Chondrocyte (in vitro differentiated cells): ENCODE data around the gene PPM1M. TPM values are rescaled to one million over a fixed set of nuclear protein-coding genes. Genes with fewer than 3 reads are reported as not detected.

ENCODE experiments used
- DNase-seq: peaks from one replicate; pipeline ENCODE4 v3.0.0; 2021; ENCODE audit warnings: mixed read lengths, low spot score
- H3K27ac Mint-ChIP-seq: one replicate; pipeline ENCODE4 v1.8.0; 2021; ENCODE audit warnings: mild to moderate bottlenecking, moderate library complexity, mixed read lengths; ENCODE audit not compliant: unreplicated experiment
- H3K27me3 Mint-ChIP-seq: 2 replicates; pipeline ENCODE4 v1.8.0; 2021; ENCODE audit warnings: low read depth, mixed read lengths
- H3K36me3 Mint-ChIP-seq: 2 replicates; pipeline ENCODE4 v1.8.0; 2021; ENCODE audit warnings: low read depth, mixed read lengths
- H3K4me1 Mint-ChIP-seq: 2 replicates; pipeline ENCODE4 v1.8.0; 2021; ENCODE audit warnings: low read depth, mild to moderate bottlenecking, mixed read lengths
- H3K4me3 Mint-ChIP-seq: one replicate; pipeline ENCODE4 v1.8.0; 2021; ENCODE audit warnings: mild to moderate bottlenecking, moderate library complexity, mixed read lengths; ENCODE audit not compliant: unreplicated experiment
- H3K9me3 Mint-ChIP-seq: 2 replicates; pipeline ENCODE4 v1.8.0; 2021; ENCODE audit warnings: low read depth, mixed read lengths
- CTCF ChIP-seq: fragments of 200-600 bp; sonication (generic); IDR thresholded peaks from 2 replicates; pipeline ENCODE4 v1.5.0; 2021; ENCODE audit warnings: antibody characterized with exemption, mild to moderate bottlenecking, moderate library complexity
- total RNA-seq: library from RNA; stranded (reverse); gene quantifications from 3 replicates; pipeline ENCODE4 v1.2.1, GENCODE V29; 2021

Gene PPM1M
- total RNA-seq, 1 donor from 2014 or later = 20.1 TPM

GRCh38 chr3:52211268-52211891 lies 34.2 kb upstream of the PPM1M start:
- peaks cover under 1% of the 10 kb centered on the region for H3K4me1 Mint-ChIP-seq
- no peak for DNase-seq
- H3K36me3 Mint-ChIP-seq = peaks cover 64% of the 10 kb centered on the region
- no peak for TF ChIP-seq CTCF
- no peaks in the 10 kb centered on the region for H3K9me3 Mint-ChIP-seq
- no peaks in the 10 kb centered on the region for H3K27me3 Mint-ChIP-seq
- H3K4me3 Mint-ChIP-seq = no peak overlapping the region
- no peak overlapping the region for H3K27ac Mint-ChIP-seq

GRCh38 chr3:52213005-52213404 lies 32.6 kb upstream of the PPM1M start:
- DNase-seq = no peak
- H3K9me3 Mint-ChIP-seq = no peaks in the 10 kb centered on the region
- no peak overlapping the region for H3K27ac Mint-ChIP-seq
- no peak for TF ChIP-seq CTCF
- H3K36me3 Mint-ChIP-seq = peaks cover 51% of the 10 kb centered on the region
- H3K27me3 Mint-ChIP-seq = no peaks in the 10 kb centered on the region
- no peak overlapping the region for H3K4me3 Mint-ChIP-seq
- peaks cover 11% of the 10 kb centered on the region for H3K4me1 Mint-ChIP-seq

- peaks cover 11% of the 10 kb centered on the region for H3K4me1 Mint-ChIP-seq
- TF ChIP-seq CTCF = no peak
- DNase-seq = no peak
- H3K36me3 Mint-ChIP-seq = peaks cover 46% of the 10 kb centered on the region
- no peak overlapping the region for H3K27ac Mint-ChIP-seq
- no peaks in the 10 kb centered on the region for H3K9me3 Mint-ChIP-seq
- H3K4me3 Mint-ChIP-seq = no peak overlapping the region
- no peaks in the 10 kb centered on the region for H3K27me3 Mint-ChIP-seq
These were observed 31.7 kb upstream of the PPM1M start for GRCh38 chr3:52213901-52214300.

- peaks cover 11% of the 10 kb centered on the region for H3K4me1 Mint-ChIP-seq
- H3K27me3 Mint-ChIP-seq = no peaks in the 10 kb centered on the region
- H3K27ac Mint-ChIP-seq = no peak overlapping the region
- H3K36me3 Mint-ChIP-seq = peaks cover 33% of the 10 kb centered on the region
- DNase-seq = no peak
- no peak for TF ChIP-seq CTCF
- H3K4me3 Mint-ChIP-seq = no peak overlapping the region
- H3K9me3 Mint-ChIP-seq = no peaks in the 10 kb centered on the region
These were observed 30.2 kb upstream of the PPM1M start for GRCh38 chr3:52215351-52215750.

- H3K4me1 Mint-ChIP-seq = peaks cover 11% of the 10 kb centered on the region
- H3K36me3 Mint-ChIP-seq = peaks cover 26% of the 10 kb centered on the region
- H3K27me3 Mint-ChIP-seq = no peaks in the 10 kb centered on the region
- TF ChIP-seq CTCF = no peak
- no peak for DNase-seq
- peak overlapping the region; percentile 36 for H3K27ac Mint-ChIP-seq
- no peak overlapping the region for H3K4me3 Mint-ChIP-seq
- H3K9me3 Mint-ChIP-seq = no peaks in the 10 kb centered on the region
These were observed 28.8 kb upstream of the PPM1M start for GRCh38 chr3:52216585-52217408.
